Muscle of leg (tissue), 11 donors: ENCODE measurements around the gene GALNT18. TPM values are rescaled to one million over a fixed set of nuclear protein-coding genes. Genes with fewer than 3 reads are reported as not detected.
A peak's percentile ranks its signal among the peaks of the same experiment; 100 is the strongest.

Source experiments
- DNase-seq: peaks from one replicate; pipeline ENCODE4 v3.0.0; 2013
- H3K27ac ChIP-seq: one replicate; pipeline ENCODE4 v1.5.1; 2013; ENCODE audit warnings: mild to moderate bottlenecking, low read length, control low read depth
- H3K27me3 ChIP-seq: one replicate; pipeline ENCODE4 v1.6.1; 2013; ENCODE audit warnings: low read length; ENCODE audit not compliant: control insufficient read depth, insufficient read depth
- H3K36me3 ChIP-seq: one replicate; pipeline ENCODE4 v1.6.1; 2013; ENCODE audit warnings: low read length; ENCODE audit not compliant: control insufficient read depth, insufficient read depth
- H3K4me1 ChIP-seq: one replicate; pipeline ENCODE4 v1.6.1; 2013; ENCODE audit warnings: low read length; ENCODE audit not compliant: control insufficient read depth, insufficient read depth
- H3K4me3 ChIP-seq: one replicate; pipeline ENCODE4 v1.5.1; 2013; ENCODE audit warnings: low read length, control low read depth
- H3K9me3 ChIP-seq: replicated peaks from 2 replicates; pipeline ENCODE4 v1.6.1; 2013; ENCODE audit warnings: low read depth, low read length; ENCODE audit not compliant: control insufficient read depth
- WGBS: methylation state at CpG from one replicate; pipeline ENCODE4 v1.1.5; 2013; ENCODE audit warnings: missing lambda C conversion rate; ENCODE audit not compliant: insufficient coverage; 5-methylcytosine and 5-hydroxymethylcytosine counted together
- polyA plus RNA-seq, 8 donors: library from polyadenylated mRNA; unstranded; fragments of 120-200 nt; gene quantifications; one replicate each; pipeline versions ENCODE4 v1.2.1 to v1.2.3, GENCODE V29; 2013; ENCODE audit warnings: inconsistent platforms in 1 of 8, low replicate concordance in 1 of 8; ENCODE audit not compliant: insufficient read length in 8 of 8, insufficient read depth in 1 of 8
- total RNA-seq: library from RNA; stranded (reverse); fragments of 120-200 nt; gene quantifications from one replicate; pipeline ENCODE4 v1.2.4, GENCODE V29; 2013

The GALNT18 gene
- total and polyA plus RNA-seq, 9 donors: 7.7 to 17.7 (median 11.6) TPM

DNA sequence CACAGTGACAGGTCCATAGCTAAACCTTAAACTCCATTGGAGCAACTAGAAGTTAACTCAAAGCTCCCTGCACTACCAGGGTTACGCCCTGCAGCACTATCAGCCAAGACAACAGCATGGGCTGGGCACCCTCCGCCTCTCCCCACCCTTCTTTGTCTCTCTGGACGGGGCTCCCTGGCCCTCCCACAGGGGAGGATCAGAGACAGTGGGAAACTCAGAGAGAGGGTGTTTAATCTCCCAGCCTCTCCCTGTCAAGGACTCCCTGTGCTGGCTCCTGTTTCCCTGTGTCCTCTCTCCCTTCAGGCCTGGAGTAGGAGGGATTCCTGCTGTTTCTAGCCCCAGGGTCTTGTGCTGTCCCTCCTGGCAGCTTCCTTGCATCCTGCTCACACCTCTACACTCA is 211.9 kb downstream of the GALNT18 start:
- Histone ChIP-seq H3K4me3 (no peak overlapping the region), H3K9me3 (no peaks in the 10 kb centered on the region), H3K4me1 (peaks cover 27% of the 10 kb centered on the region), H3K27ac (no peak overlapping the region), H3K36me3 (no peaks in the 10 kb centered on the region), H3K27me3 (peaks cover 4% of the 10 kb centered on the region)
- DNase-seq: no peak
- WGBS: no CpG with 5 or more reads among the region's 3 CpGs

DNA sequence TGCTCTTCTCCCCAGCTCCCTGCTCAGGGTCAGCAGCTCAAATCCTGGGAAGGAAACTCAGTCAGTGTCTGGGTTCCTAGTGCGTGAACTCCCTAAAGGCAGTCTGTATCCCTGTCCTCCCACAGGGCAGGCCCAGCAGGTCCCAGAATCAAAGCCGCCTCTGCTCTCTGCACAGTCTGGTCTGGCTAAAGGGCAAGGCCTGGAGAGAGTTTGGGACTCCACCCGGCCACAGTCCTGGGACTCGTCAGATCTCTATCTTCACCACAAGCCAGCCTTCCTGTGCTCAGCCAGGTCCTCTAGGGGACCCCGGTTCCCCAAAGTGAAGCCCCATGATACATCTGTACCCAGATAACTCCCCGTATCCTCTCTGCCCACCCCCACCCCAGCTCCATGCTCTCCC is 212.6 kb downstream of the GALNT18 start:
- Histone ChIP-seq H3K27me3 (peaks cover 4% of the 10 kb centered on the region), H3K4me3 (no peak overlapping the region), H3K27ac (no peak overlapping the region), H3K4me1 (peaks cover 34% of the 10 kb centered on the region), H3K36me3 (no peaks in the 10 kb centered on the region), H3K9me3 (no peaks in the 10 kb centered on the region)
- WGBS: 77% methylated on average over 6 of the region's 6 CpGs
- no peak for DNase-seq

DNA sequence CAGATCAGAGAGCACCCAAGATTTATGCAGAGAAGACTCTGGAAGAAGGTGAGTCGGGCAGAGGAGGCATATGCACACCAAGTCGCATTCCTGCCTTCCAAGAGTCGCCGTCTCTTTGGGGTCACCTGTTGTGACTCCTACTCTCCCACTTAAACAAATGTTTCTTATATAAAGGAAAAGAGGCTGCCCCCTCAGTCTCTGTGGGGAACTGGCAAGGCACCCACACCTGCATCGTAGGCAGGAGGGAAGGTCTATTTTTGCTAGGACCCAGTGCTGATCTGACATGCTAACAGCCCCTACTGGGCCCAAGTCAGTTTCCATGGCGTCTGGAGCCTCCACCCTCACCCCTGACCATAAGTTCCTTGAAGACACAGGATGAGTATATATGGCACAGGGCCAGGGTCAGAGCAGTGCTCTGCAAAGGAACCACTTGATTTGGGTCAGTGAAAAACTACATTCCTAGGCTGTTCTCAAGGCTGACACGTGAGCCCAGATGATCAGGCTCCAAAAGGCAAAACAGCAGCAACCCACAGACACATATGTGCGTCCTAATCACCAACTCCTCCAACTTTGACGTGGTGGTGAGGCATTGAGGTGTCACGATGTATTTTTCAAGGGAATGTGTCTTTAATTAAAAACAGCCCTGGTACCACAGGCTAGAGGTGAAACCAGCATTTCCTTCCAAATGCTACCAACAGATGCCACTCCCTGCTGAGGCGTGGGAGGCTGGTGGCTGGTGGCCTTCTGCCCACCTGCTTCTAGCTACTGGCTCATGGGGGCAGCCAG is 213.2 kb downstream of the GALNT18 start:
- Histone ChIP-seq H3K4me3 (no peak overlapping the region), H3K27ac (no peak overlapping the region), H3K9me3 (no peaks in the 10 kb centered on the region), H3K4me1 (peaks cover 40% of the 10 kb centered on the region), H3K27me3 (peaks cover 6% of the 10 kb centered on the region), H3K36me3 (no peaks in the 10 kb centered on the region)
- DNase-seq: no peak
- 79% methylated on average over 3 of the region's 11 CpGs for WGBS

DNA sequence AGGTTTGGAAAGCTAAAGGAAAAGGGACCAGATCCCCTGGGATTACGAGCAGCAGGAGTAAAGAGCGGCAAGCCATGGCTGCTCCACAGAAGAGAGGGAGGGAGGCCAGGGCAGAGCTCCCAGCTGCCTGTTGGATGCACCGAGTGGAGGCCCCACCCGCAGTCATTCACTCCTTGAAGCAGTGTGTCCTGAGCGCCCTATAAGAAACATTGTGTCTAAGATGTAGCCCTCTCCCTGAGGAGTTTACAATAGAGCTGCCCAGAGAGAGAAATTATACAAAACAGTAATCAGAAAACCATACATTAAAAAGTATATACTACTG is 214.1 kb downstream of the GALNT18 start:
- Histone ChIP-seq H3K27ac (no peak overlapping the region), H3K4me1 (peaks cover 42% of the 10 kb centered on the region), H3K36me3 (no peaks in the 10 kb centered on the region), H3K27me3 (peaks cover 6% of the 10 kb centered on the region), H3K9me3 (no peaks in the 10 kb centered on the region), H3K4me3 (no peak overlapping the region)
- DNase-seq: no peak
- 17% methylated on average over 2 of the region's 5 CpGs for WGBS

DNA sequence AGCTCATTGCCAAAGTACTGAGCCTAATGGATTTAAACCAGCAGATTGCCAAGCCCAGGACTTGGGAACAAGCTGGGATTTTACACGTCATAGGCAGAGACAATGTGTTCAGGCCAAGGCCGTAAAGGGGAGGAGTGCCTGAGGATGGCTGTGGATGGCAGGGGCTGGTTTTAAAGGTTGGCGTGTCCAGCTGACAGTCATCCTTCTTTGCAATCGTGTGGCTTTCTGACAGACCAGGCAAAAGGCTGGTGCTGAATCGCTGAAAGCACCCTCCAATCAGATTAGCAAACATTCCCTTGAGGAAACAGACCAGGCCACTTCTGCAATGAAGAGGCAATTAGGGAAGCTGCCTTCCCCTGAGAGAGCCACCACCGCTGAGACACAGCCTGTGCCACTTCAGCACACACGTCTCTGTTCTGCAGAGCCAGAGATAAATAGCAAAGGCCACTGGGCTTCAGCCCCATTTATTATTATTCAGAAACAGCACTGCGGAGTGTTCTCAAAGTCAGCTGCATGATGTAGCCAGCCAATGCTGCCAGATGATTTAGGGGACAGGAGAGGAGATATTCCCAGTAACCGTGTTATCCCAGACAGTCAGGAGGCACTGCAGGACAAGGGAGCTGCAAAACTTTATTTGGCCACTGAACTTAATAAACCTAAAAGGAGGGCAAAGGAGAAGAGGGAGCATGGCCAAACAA is 214.6 kb downstream of the GALNT18 start:
- Histone ChIP-seq H3K36me3 (no peaks in the 10 kb centered on the region), H3K4me1 (peaks cover 42% of the 10 kb centered on the region)

DNA sequence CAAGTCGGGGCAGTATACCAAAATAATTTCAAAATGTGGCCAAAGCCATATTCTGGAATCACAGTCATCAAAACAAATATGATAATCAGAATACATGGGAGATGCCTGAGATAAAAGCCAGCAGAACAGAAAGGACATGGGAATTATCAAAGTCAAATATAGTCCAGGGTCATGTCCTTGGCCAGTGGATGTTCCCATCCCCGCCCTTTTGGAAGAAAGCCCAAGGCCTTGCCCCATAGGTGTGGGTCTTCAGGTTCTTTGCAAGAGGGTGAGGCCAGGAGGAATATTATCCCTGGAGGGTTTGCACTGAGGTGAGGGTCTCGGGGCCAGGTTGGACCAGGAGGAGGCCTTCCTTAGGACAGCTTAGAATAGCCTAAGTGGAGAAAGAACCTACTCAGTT is 215.2 kb downstream of the GALNT18 start:
- Histone ChIP-seq H3K36me3 (no peaks in the 10 kb centered on the region), H3K4me3 (no peak overlapping the region), H3K27ac (no peak overlapping the region), H3K9me3 (no peaks in the 10 kb centered on the region), H3K4me1 (peaks cover 42% of the 10 kb centered on the region), H3K27me3 (peaks cover 6% of the 10 kb centered on the region)
- DNase-seq: no peak
- 79% methylated on average over 1 of the region's 3 CpGs for WGBS

More for the DNA sequence above, 214.6 kb downstream of the GALNT18 start:
- WGBS: 20% methylated on average over 1 of the region's 9 CpGs
- Histone ChIP-seq H3K9me3 (no peaks in the 10 kb centered on the region), H3K27ac (no peak overlapping the region), H3K27me3 (peaks cover 6% of the 10 kb centered on the region), H3K4me3 (no peak overlapping the region)
- peak; percentile 88 for DNase-seq

DNA sequence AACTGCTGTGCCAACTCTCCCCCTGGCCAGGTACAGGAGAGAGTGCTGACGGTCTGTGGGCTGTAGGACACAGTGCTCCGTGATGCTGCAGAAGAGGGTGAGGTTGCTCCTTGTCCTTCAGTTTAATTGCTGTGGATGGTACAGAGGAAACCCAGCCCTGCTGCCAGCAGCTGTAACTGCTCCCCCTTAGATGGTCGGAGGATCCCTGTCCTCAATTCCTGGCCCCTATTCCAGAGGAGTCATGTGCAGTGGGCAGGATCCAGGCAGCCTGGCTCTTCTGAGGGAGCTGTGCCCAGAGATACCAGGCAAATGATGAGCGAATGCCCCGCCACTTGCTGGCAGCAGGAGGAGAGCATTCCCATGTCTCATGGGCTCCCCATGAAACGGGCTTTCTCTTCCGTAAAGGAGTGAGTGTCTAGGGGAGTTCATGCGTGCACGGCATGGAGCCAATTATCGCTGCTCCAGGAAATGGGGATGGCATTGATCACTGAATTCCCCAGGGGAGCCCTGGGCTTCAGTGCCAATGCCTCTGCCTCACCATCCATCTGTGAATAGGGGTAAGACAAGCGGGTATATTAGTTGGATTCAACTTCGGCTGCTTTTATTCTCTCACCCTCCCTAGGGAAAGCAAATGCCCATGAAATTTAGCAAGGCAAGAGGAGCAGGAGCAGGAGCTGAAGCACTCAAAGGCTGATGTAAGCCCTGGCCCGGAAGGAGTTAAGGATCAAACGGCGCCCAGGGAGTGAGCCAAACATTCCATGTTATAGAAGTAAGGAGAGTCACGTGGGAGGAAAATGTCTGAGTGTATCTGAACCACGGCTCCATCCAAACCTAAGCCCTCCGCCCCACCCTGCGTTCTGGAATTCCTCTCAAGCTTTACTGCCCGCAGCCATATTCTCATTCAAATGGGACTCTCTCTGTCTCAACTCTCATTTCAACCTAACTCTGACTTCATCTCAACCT is 217.8 kb downstream of the GALNT18 start:
- no peak overlapping the region for H3K27ac ChIP-seq
- H3K27me3 ChIP-seq: peaks cover 3% of the 10 kb centered on the region
- DNase-seq: peak; percentile 90
- no peaks in the 10 kb centered on the region for H3K9me3 ChIP-seq
- no peak overlapping the region for H3K4me3 ChIP-seq
- H3K4me1 ChIP-seq: peaks cover 35% of the 10 kb centered on the region
- WGBS: 30% methylated on average over 8 of the region's 20 CpGs
- H3K36me3 ChIP-seq: no peaks in the 10 kb centered on the region

DNA sequence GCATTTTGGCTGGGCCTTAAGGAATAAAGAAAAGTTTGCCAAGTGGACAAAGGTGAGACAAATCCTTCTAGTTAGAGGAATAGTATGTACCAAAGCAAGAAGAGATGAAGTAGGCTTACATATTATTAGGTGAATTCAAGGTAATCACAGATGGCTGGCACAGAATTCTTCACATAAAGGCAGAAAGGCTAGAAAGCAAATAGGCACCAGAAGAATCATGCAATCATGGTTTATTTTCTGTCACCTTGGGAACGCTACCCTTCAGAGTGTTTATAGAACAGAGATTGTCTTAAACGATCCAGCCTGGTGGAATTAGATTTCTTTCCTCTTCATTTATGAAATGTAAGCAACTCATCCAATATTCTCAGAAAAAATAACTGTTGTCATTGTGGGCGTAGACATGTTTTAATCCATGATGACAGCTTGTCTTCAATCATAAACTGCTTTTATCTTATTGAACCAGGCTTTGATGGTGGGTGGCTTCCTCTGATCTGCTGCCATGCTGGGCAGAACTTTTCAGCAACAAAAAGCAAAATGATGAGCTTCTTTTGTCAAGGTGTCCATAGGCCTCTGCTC is 219.8 kb downstream of the GALNT18 start:
- peaks cover 3% of the 10 kb centered on the region for H3K27me3 ChIP-seq
- WGBS: no CpG with 5 or more reads among the region's 3 CpGs
- H3K27ac ChIP-seq: no peak overlapping the region
- no peak overlapping the region for H3K4me3 ChIP-seq
- H3K9me3 ChIP-seq: no peaks in the 10 kb centered on the region
- no peaks in the 10 kb centered on the region for H3K36me3 ChIP-seq
- H3K4me1 ChIP-seq: peaks cover 20% of the 10 kb centered on the region
- no peak for DNase-seq

DNA sequence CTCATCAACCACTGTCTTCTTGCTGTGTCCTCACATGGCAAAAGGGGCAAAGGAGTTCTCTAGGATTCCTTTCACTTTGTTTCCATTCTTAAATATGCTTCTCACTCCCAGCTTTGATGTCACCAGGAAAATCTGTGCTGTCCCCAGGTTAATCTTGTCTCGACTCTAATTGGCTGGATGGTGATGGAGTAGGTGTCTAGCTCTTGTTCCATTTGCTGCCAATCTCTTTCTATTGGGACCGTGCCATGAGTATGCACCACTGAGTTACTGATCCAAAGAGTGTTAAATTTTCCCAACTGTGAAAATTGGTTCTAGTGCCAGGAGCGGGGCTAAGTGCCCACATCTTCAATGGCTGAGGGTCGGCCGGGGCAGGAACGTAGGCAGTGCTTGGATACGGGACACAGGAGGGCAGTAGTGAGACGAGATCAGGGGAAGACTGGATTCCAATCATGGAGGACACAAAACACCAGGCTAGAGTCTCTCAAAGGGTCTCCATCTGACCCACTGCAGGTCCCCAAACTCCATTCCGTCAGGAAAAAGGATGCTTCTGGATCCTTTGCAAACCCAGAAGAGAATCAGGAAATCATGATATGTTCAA is 221.1 kb downstream of the GALNT18 start:
- peaks cover 3% of the 10 kb centered on the region for H3K27me3 ChIP-seq
- no peak overlapping the region for H3K4me3 ChIP-seq
- 72% methylated on average over 7 of the region's 9 CpGs for WGBS

More for the DNA sequence above, 221.1 kb downstream of the GALNT18 start:
- Histone ChIP-seq H3K36me3 (no peaks in the 10 kb centered on the region), H3K4me1 (peaks cover 26% of the 10 kb centered on the region), H3K27ac (no peak overlapping the region), H3K9me3 (no peaks in the 10 kb centered on the region)
- DNase-seq: no peak
